UCSD-AML1 (cell line): Measurements from ENCODE around the gene LARP6.
"Not testable (repeated sequence)": the region's sequence is repeated elsewhere in the genome, so short reads cannot be mapped to it uniquely, and the experiment has no call there.

ENCODE experiments used
- DNase-seq: peaks from one replicate; lab custom pipeline; 2025; ENCODE audit not compliant: unreplicated experiment; lab: John Stamatoyannopoulos, UW

Gene LARP6

GRCh38 chr15:70831094-70831911, 22.7 kb downstream of the LARP6 start:
- DNase-seq = no peak

GRCh38 chr15:70830615-70831014, 23.3 kb downstream of the LARP6 start:
- DNase-seq = no peak

GRCh38 chr15:70829371-70830166, 24.4 kb downstream of the LARP6 start:
- no peak for DNase-seq

GRCh38 chr15:70827721-70828120, 26.2 kb downstream of the LARP6 start:
- DNase-seq = no peak

- DNase-seq = no peak
Measured at GRCh38 chr15:70826634-70827033, 27.3 kb downstream of the LARP6 start.

- DNase-seq = no peak
Measured at GRCh38 chr15:70825841-70826240, 28.1 kb downstream of the LARP6 start.

- no peak for DNase-seq
Measured at GRCh38 chr15:70823196-70823595, 30.8 kb downstream of the LARP6 start.

- no peak for DNase-seq
Measured at GRCh38 chr15:70820214-70820613, 33.7 kb downstream of the LARP6 start.

- DNase-seq = no peak
Measured at GRCh38 chr15:70818580-70818979, 35.4 kb downstream of the LARP6 start.

GRCh38 chr15:70817266-70817665, 36.7 kb downstream of the LARP6 start:
- no peak for DNase-seq

GRCh38 chr15:70815604-70816003, 38.4 kb downstream of the LARP6 start:
- no peak for DNase-seq

GRCh38 chr15:70815011-70815410, 38.9 kb downstream of the LARP6 start:
- DNase-seq = not testable (repeated sequence)

- DNase-seq = no peak
Measured at GRCh38 chr15:70812827-70813364, 41.1 kb downstream of the LARP6 start.

- DNase-seq = no peak
Measured at GRCh38 chr15:70810916-70811578, 42.9 kb downstream of the LARP6 start.

- no peak for DNase-seq
Measured at GRCh38 chr15:70806992-70807712, 46.8 kb downstream of the LARP6 start.

- not testable (repeated sequence) for DNase-seq
Measured at GRCh38 chr15:70804388-70804787, 49.6 kb downstream of the LARP6 start.

GRCh38 chr15:70802629-70803028, 51.3 kb downstream of the LARP6 start:
- no peak for DNase-seq

GRCh38 chr15:70801109-70801508, 52.8 kb downstream of the LARP6 start:
- DNase-seq = no peak

- DNase-seq = no peak
Measured at GRCh38 chr15:70799667-70800450, 54.1 kb downstream of the LARP6 start.

- no peak for DNase-seq
Measured at GRCh38 chr15:70797464-70797863, 56.5 kb downstream of the LARP6 start.
